HFF-Myc (cell line): ENCODE data around the gene TCIRG1.

Source experiments
- DNase-seq: peaks from one replicate; pipeline ENCODE4 v3.0.0-alpha.2; 2011; ENCODE audit warnings: low read depth; ENCODE audit errors: extremely low read depth
- H3K4me3 ChIP-seq: replicated peaks from 2 replicates; pipeline ENCODE4 v1.5.1; 2011; ENCODE audit warnings: low read depth, mild to moderate bottlenecking, control low read depth, low read length
- CTCF ChIP-seq: IDR thresholded peaks from 2 replicates; pipeline ENCODE4 v1.5.1; 2012; ENCODE audit warnings: mild to moderate bottlenecking, low read depth, low read length, control low read depth; ENCODE audit errors: missing control alignments

TCIRG1 gene

DNA sequence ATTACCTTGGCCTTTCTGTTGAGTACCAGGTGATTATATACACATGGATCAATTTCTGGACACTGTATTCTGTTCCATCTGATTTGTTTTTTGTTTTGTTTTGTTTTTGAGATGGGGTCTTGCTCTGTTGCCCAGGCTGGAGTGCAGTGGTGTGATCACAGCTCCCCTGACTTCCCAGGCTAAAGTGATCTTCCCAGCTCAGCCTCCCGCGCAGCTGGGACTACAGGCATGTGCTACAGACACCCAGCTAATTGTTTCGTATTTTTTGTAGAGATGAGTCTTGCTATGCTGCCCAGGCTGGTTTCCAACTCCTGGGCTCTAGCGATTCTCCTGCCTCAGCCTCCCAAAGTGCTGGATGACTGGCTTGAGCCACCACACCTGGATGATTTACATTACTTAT, 19.0 kb downstream of the TCIRG1 start:
- no peak for DNase-seq
- H3K4me3 ChIP-seq: no peak overlapping the region
- TF ChIP-seq CTCF: no peak

GRCh38 chr11:68061508-68061907, 22.7 kb downstream of the TCIRG1 start:
- TF ChIP-seq CTCF: no peak
- DNase-seq: no peak

GRCh38 chr11:68064926-68065325, 26.1 kb downstream of the TCIRG1 start:
- DNase-seq: no peak
- TF ChIP-seq CTCF: no peak
- no peak overlapping the region for H3K4me3 ChIP-seq

More at GRCh38 chr11:68061508-68061907, 22.7 kb downstream of the TCIRG1 start:
- H3K4me3 ChIP-seq: no peak overlapping the region

DNA sequence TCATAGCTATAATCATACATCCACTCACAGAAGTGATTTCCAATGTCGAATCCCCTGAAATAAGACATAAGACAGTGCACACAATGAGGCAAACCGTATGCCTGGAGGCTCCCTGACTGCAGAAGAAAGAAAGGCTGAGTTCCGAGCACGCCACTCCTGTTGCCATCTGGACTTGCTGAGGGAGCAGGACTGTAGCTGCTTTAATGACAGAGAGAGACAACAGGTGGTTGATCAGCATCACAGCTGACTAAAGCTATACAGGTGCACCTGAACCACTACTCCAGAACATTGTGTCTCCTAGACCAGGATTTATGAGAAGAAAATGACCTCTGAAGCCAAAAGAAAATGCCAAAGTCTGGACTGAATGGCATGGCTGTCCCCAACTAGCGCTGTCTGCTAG, 27.0 kb downstream of the TCIRG1 start:
- DNase-seq: no peak
- TF ChIP-seq CTCF: no peak
- no peak overlapping the region for H3K4me3 ChIP-seq

GRCh38 chr11:68066742-68067141, 27.9 kb downstream of the TCIRG1 start:
- TF ChIP-seq CTCF: no peak
- no peak overlapping the region for H3K4me3 ChIP-seq
- no peak for DNase-seq

DNA sequence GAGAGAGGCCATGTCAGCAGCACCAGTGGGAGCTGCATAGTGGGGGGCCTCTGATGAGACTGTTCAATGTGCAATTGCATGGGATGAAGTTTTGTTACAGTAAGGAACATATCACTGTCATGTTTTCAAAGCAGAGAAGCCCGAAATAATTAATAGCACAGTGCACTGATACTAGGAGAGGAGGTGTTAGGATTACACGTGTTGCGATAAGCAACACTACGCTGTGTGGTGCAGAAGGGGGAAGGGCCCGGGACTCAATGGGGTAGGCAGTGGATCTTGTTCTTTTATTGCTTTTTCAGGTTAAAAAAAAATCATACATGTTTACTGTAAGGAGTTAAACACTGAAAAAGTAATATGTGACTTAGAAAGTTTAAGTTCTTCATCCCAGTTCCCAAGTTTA, 29.2 kb downstream of the TCIRG1 start:
- H3K4me3 ChIP-seq: no peak overlapping the region
- DNase-seq: no peak
- TF ChIP-seq CTCF: no peak

DNA sequence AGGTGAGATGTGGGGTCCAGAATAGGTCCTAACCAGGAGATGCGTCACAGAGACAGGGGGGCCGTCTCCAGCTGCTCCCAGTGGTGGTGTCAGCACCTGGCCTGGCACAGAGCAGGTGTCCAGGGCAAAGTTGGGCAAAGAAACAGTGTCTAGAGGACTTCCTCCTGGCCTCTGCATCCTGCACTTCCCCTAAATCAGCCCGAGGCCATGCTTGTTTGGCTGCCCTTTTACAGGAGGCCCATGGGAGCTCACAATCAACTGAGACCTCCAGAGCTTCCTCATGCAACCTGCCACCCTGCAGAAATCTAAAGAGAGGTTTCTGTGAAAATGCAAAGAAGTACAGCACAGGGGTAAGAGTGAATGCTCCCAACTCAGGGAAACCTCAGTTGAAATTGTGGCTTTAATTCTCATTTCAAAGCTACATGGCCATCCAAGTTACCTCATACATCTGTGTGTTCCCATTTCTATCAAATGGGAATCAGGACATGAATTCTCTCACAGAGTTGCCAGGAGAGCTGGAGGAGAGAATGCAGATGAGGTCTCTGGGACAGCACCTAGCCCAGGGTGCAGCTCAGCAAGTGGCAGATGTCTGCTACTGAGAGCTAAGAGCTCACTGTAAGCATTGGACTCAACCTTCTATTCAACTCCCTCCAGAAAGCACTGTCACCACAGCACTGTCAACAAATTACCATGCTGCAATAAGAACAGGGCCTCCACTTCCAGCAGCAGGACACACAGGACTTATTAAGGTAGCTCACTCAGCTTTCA, 32.6 kb downstream of the TCIRG1 start:
- no peak for TF ChIP-seq CTCF
- no peak for DNase-seq
- no peak overlapping the region for H3K4me3 ChIP-seq
